Measurements from ENCODE around the gene MPST. TPM values are rescaled to one million over a fixed set of nuclear protein-coding genes. Genes with fewer than 3 reads are reported as not detected.

The MPST gene
- total and polyA plus RNA-seq, 8 donors: 41.4 to 63.1 (median 55.6) TPM

DNA sequence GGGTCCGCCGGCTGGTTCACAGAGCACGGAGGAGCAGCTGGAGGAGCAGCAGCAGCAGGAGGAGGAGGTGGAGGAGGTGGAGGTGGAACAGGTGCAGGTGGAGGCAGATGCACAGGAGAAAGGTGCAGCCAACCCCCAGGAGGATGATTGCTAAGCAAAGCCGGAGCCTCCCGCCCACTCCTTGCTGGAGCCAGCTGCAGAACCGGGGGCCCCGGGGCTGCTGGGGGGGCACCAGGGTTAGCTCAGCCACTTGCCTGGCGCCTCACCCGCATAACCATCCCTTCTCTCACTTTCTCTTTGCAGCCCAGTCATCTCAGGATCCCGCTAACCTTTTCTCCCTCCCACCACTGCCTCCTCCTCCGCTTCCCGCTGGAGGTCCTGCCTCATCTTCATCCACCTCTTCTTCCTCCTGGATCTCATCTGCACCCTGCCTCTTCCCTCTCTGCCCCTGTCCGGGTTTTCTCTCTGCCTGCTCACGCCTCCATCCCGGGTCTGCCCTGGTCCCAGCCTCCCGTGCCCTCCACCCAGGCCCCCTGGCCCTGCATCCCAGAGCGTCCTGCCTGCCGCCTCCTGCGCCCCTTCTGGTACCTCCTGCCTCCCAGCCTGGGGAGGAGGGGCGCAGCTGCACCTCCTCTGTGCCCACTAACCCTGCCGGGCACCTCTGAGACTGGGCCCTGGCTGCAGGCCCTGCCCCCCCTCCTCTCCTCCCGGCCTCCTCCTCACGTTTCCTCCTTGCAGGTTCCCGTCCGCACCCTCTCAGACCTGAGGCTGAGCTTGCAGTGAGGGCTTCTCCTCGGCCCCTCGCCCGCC, 41.5 kb downstream of the MPST start:
- no peaks in the 10 kb centered on the region for H3K9me3 ChIP-seq
- intact Hi-C loops (cut with DNase I): no loop called here
- ATAC-seq (no peak), DNase-seq (no peak)
- no peaks in the 10 kb centered on the region for H3K4me1 ChIP-seq
- H3K27ac ChIP-seq: no peak overlapping the region
- no peaks in the 10 kb centered on the region for H3K27me3 ChIP-seq
- no peak overlapping the region for H3K4me3 ChIP-seq
- TF ChIP-seq, protein P1, sequence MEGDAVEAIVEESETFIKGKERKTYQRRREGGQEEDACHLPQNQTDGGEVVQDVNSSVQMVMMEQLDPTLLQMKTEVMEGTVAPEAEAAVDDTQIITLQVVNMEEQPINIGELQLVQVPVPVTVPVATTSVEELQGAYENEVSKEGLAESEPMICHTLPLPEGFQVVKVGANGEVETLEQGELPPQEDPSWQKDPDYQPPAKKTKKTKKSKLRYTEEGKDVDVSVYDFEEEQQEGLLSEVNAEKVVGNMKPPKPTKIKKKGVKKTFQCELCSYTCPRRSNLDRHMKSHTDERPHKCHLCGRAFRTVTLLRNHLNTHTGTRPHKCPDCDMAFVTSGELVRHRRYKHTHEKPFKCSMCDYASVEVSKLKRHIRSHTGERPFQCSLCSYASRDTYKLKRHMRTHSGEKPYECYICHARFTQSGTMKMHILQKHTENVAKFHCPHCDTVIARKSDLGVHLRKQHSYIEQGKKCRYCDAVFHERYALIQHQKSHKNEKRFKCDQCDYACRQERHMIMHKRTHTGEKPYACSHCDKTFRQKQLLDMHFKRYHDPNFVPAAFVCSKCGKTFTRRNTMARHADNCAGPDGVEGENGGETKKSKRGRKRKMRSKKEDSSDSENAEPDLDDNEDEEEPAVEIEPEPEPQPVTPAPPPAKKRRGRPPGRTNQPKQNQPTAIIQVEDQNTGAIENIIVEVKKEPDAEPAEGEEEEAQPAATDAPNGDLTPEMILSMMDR (IDR thresholded peaks at IDR 0.05): no peak
- H3K36me3 ChIP-seq: peaks cover 0 to 58% of the 10 kb centered on the region in 2 donors

DNA sequence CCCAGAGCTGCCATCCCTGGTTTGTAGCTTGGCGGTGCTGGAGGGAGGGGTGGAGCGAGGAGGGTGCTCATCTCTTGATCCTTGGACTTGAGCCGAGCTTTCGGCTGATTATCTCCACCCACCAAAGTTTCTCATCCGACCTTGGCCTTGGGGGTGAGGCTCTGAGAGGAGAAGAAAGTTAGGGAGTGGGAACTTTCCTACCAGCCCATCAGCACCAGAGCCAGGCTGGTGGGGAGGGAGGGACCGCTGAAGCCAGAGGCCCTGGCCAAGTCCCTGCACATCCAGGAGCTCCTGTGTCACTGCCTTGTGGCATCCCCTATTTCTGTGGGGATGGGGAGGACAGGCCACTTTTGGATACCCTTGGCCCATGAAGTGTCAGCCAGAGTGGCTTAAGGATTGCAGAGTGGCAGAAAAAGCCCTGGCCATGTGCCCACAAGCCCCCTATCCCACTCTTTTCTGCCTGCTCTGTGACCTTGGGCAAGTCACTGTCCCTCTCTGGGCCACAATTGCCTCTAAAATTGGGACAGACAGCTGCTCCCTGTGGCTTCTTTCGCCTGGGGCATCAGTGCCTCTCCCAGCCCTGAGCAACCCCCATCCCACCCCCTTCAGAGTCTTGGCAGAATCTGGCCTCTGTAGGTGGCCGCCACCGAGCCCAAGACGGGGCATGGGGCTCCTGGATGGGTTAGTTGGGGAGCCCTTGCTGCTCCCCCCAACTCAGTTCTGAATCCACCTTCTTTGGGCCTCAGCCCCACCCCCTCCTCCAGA, 42.3 kb downstream of the MPST start:
- intact Hi-C loops (cut with DNase I): no loop called here

DNA sequence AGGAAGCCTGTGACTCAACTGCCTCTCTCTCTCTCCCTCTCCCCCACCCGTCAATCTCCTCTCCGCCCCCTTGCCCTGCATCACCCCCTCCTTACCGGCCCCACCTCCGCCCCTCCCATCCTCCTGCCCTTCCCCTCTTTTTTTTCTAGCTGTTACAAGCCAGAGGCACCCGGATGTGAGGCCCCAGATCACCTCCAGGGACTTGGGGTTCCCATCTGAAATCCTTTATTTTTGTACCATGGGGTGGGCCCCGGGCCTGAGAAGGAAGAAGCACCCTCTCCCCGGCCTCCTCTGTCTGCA, 42.8 kb downstream of the MPST start:
- ATAC-seq: no peak
- Histone ChIP-seq H3K4me3 (no peak overlapping the region), H3K27me3 (peaks cover 0 to 3% of the 10 kb centered on the region in 2 donors), H3K36me3 (peaks cover 0 to 47% of the 10 kb centered on the region in 2 donors), H3K4me1 (no peaks in the 10 kb centered on the region), H3K27ac (no peak overlapping the region), H3K9me3 (no peaks in the 10 kb centered on the region)
- intact Hi-C loops (cut with DNase I): no loop called here
- TF ChIP-seq, protein P1 (IDR thresholded peaks at IDR 0.05): no peak
- no peak for DNase-seq

More for the DNA sequence above, 42.3 kb downstream of the MPST start:
- H3K27ac ChIP-seq: no peak overlapping the region
- no peaks in the 10 kb centered on the region for H3K9me3 ChIP-seq
- H3K4me1 ChIP-seq: no peaks in the 10 kb centered on the region
- ATAC-seq: no peak
- no peaks in the 10 kb centered on the region for H3K27me3 ChIP-seq
- peaks cover 0 to 52% of the 10 kb centered on the region in 2 donors for H3K36me3 ChIP-seq
- TF ChIP-seq, protein P1 (IDR thresholded peaks at IDR 0.05): no peak
- no peak overlapping the region for H3K4me3 ChIP-seq
- no peak for DNase-seq

- H3K4me1 ChIP-seq: no peaks in the 10 kb centered on the region
- ATAC-seq: no peak
- H3K4me3 ChIP-seq: no peak overlapping the region
- TF ChIP-seq, protein P1 (IDR thresholded peaks at IDR 0.05): no peak
- no peaks in the 10 kb centered on the region for H3K9me3 ChIP-seq
- H3K27ac ChIP-seq: no peak overlapping the region
- DNase-seq: no peak
- peaks cover 0 to 8% of the 10 kb centered on the region in 2 donors for H3K27me3 ChIP-seq
- peaks cover 0 to 42% of the 10 kb centered on the region in 2 donors for H3K36me3 ChIP-seq
- intact Hi-C loops (cut with DNase I): no loop called here
Measured at GRCh38 chr22:37062702-37063381, 43.3 kb downstream of the MPST start.
